HepG2 (cell line): Measurements from ENCODE around the gene CD81.

Experiments used
- AFF4 ChIP-seq: sonication (generic); formaldehyde crosslinking; IDR thresholded peaks from 2 replicates; pipeline ENCODE4 v1.4.0; 2020; ENCODE audit warnings: missing genetic modification reagents
- ARHGAP35 ChIP-seq: sonication (generic); formaldehyde crosslinking; IDR thresholded peaks from 2 replicates; pipeline ENCODE4 v1.9.0; 2022; ENCODE audit warnings: mild to moderate bottlenecking, inconsistent platforms, moderate library complexity, missing genetic modification reagents, borderline replicate concordance
- ATF2 ChIP-seq: sonication (generic); formaldehyde crosslinking; IDR thresholded peaks from 2 replicates; pipeline ENCODE4 v1.4.0; 2020; ENCODE audit warnings: missing genetic modification reagents
- FOXM1 ChIP-seq: sonication (generic); formaldehyde crosslinking; IDR thresholded peaks from 2 replicates; pipeline ENCODE4 v1.5.0; 2020; ENCODE audit warnings: missing genetic modification reagents
- KDM3A ChIP-seq: IDR thresholded peaks from 2 replicates; pipeline ENCODE4 v1.6.1; 2018; ENCODE audit warnings: low read depth, missing compliant biosample characterization
- RFX5 ChIP-seq: IDR thresholded peaks from 2 replicates; pipeline ENCODE4 v1.6.1; 2011; ENCODE audit warnings: low read depth, low read length, improper control_type of control experiment
- TOPORS ChIP-seq: sonication (generic); formaldehyde crosslinking; IDR thresholded peaks from 2 replicates; pipeline ENCODE4 v1.8.0; 2023; ENCODE audit warnings: mild to moderate bottlenecking, missing genetic modification reagents
- ZNF619 ChIP-seq: sonication (generic); formaldehyde crosslinking; IDR thresholded peaks from 2 replicates; pipeline ENCODE4 v1.4.0; 2020; ENCODE audit warnings: mild to moderate bottlenecking, missing genetic modification reagents
- TF ChIP-seq, protein P1 (sequence below), 2 experiments: IDR thresholded peaks; 2 replicates each; pipeline ENCODE4 v1.6.1; 2011 to 2012; ENCODE audit warnings: low read length in 2 of 2, borderline replicate concordance in 1 of 2, low read depth in 1 of 2, mild to moderate bottlenecking in 1 of 2, moderate library complexity in 1 of 2
- TF ChIP-seq, protein P2 (sequence below): sonication (generic); formaldehyde crosslinking; IDR thresholded peaks from 2 replicates; pipeline ENCODE4 v1.5.0; 2020; ENCODE audit warnings: missing genetic modification reagents

DNA sequence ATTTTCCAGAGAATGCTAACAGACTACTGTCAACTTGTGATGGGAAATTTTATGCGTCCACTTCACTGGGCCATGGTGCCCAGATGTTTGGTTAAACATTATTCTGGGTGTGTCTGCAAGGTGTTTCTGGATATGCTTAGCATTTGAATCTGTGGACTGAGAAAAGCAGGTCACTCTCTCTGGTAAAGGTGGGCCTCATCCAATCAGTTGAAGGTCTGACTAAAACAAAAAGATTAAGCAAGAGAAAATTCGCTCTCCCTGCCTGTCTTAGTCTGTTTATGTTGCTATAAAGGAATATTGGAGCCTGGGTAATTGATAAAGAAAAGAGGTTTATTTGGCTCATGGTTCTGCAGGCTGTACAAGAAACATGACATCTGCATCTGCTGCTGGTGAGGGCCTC is 32.1 kb upstream of the CD81 start:
- TF ChIP-seq, protein P1, sequence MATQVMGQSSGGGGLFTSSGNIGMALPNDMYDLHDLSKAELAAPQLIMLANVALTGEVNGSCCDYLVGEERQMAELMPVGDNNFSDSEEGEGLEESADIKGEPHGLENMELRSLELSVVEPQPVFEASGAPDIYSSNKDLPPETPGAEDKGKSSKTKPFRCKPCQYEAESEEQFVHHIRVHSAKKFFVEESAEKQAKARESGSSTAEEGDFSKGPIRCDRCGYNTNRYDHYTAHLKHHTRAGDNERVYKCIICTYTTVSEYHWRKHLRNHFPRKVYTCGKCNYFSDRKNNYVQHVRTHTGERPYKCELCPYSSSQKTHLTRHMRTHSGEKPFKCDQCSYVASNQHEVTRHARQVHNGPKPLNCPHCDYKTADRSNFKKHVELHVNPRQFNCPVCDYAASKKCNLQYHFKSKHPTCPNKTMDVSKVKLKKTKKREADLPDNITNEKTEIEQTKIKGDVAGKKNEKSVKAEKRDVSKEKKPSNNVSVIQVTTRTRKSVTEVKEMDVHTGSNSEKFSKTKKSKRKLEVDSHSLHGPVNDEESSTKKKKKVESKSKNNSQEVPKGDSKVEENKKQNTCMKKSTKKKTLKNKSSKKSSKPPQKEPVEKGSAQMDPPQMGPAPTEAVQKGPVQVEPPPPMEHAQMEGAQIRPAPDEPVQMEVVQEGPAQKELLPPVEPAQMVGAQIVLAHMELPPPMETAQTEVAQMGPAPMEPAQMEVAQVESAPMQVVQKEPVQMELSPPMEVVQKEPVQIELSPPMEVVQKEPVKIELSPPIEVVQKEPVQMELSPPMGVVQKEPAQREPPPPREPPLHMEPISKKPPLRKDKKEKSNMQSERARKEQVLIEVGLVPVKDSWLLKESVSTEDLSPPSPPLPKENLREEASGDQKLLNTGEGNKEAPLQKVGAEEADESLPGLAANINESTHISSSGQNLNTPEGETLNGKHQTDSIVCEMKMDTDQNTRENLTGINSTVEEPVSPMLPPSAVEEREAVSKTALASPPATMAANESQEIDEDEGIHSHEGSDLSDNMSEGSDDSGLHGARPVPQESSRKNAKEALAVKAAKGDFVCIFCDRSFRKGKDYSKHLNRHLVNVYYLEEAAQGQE (IDR thresholded peaks at IDR 0.05; ENCODE audit: borderline replicate concordance in 1 of 2, low read depth in 1 of 2, low read length in 2 of 2), result no peak
- TF ChIP-seq, protein P2, sequence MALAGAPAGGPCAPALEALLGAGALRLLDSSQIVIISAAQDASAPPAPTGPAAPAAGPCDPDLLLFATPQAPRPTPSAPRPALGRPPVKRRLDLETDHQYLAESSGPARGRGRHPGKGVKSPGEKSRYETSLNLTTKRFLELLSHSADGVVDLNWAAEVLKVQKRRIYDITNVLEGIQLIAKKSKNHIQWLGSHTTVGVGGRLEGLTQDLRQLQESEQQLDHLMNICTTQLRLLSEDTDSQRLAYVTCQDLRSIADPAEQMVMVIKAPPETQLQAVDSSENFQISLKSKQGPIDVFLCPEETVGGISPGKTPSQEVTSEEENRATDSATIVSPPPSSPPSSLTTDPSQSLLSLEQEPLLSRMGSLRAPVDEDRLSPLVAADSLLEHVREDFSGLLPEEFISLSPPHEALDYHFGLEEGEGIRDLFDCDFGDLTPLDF (CRISPR knock-in tag), result no peak
- TF ChIP-seq ARHGAP35 (CRISPR knock-in tag) (no peak), RFX5 (no peak), TOPORS (CRISPR knock-in tag) (no peak), FOXM1 (CRISPR knock-in tag) (no peak), ATF2 (CRISPR knock-in tag) (no peak), AFF4 (CRISPR knock-in tag) (no peak), KDM3A (CRISPR knock-in tag) (no peak), ZNF619 (CRISPR knock-in tag) (no peak)
